Caco-2 (cell line): Measurements from ENCODE around the gene KCTD1. TPM values are rescaled to one million over a fixed set of nuclear protein-coding genes. Genes with fewer than 3 reads are reported as not detected.

Source experiments
- BruUV-seq: library from RNA; stranded (reverse); fragments of 400-500 nt; replicated peaks from 2 replicates; lab custom pipeline; 2021; lab: Mats Ljungman, UMichigan
- CTCF ChIA-PET: fragments of 300-600 bp; sonication (Branson Sonifier 250); formaldehyde crosslinking; loops from one replicate; lab custom pipeline; 2022; ENCODE audit warnings: antibody characterized with exemption; lab: Charles Lee
- POLR2A ChIA-PET: fragments of 300-600 bp; sonication (Branson Sonifier 250); formaldehyde crosslinking; loops from one replicate; lab custom pipeline; 2022; ENCODE audit warnings: antibody characterized with exemption; lab: Charles Lee
- DNase-seq, 2 experiments: peaks; one replicate each; pipeline versions ENCODE4 v3.0.0 to v3.0.0-alpha.2; 2020 to 2022
- H3K27me3 ChIP-seq: replicated peaks from 2 replicates; pipeline ENCODE4 v1.6.0; 2011; ENCODE audit warnings: low read length; ENCODE audit not compliant: control insufficient read depth, insufficient read depth
- H3K36me3 ChIP-seq: 2 replicates; pipeline ENCODE4 v1.5.1; 2011; ENCODE audit warnings: low read length; ENCODE audit not compliant: control insufficient read depth, insufficient read depth
- H3K4me1 ChIP-seq: fragments of 250-450 bp; sonication (Bioruptor Pico); 2 replicates; pipeline ENCODE4 v1.5.1; 2020; ENCODE audit warnings: mild to moderate bottlenecking
- H3K4me3 ChIP-seq: 2 replicates; pipeline ENCODE4 v1.5.1; 2011; ENCODE audit warnings: low read depth, mild to moderate bottlenecking, control low read depth, low read length
- H3K9me3 ChIP-seq: fragments of 250-450 bp; sonication (Bioruptor Pico); 2 replicates; pipeline ENCODE4 v1.5.1; 2020; ENCODE audit warnings: mild to moderate bottlenecking, moderate library complexity
- H3K27ac Mint-ChIP-seq: one replicate; pipeline ENCODE4 v1.8.0; 2022; ENCODE audit warnings: mixed read lengths; ENCODE audit not compliant: unreplicated experiment
- H3K27me3 Mint-ChIP-seq: one replicate; pipeline ENCODE4 v1.8.0; 2022; ENCODE audit warnings: mixed read lengths; ENCODE audit not compliant: insufficient read depth, unreplicated experiment
- H3K36me3 Mint-ChIP-seq: one replicate; pipeline ENCODE4 v1.8.0; 2022; ENCODE audit warnings: mild to moderate bottlenecking, mixed read lengths; ENCODE audit not compliant: insufficient read depth, unreplicated experiment
- H3K4me1 Mint-ChIP-seq: one replicate; pipeline ENCODE4 v1.8.0; 2022; ENCODE audit warnings: low read depth, mixed read lengths; ENCODE audit not compliant: unreplicated experiment
- H3K4me3 Mint-ChIP-seq: one replicate; pipeline ENCODE4 v1.8.0; 2022; ENCODE audit warnings: mild to moderate bottlenecking, moderate library complexity, mixed read lengths; ENCODE audit not compliant: unreplicated experiment
- H3K9me3 Mint-ChIP-seq: one replicate; pipeline ENCODE4 v1.8.0; 2022; ENCODE audit warnings: mixed read lengths; ENCODE audit not compliant: unreplicated experiment
- intact Hi-C: fragments of 100-400 bp; cut with micrococcal nuclease; formaldehyde crosslinking; loops from one replicate; pipeline ENCODE4 v1.10.0; 2022; ENCODE audit not compliant: unreplicated experiment
- total RNA-seq: library from RNA; stranded (reverse); gene quantifications from 2 replicates; pipeline ENCODE4 v1.2.3, GENCODE V29; 2022
- TF ChIP-seq, protein P1 (sequence below), 2 experiments: fragments of 200-600 bp in 1 of 2; IDR thresholded peaks; 1 replicate in 1 of 2; 2 replicates in 1 of 2; pipeline versions ENCODE4 v1.5.1 to v1.8.0; 2011 to 2022; ENCODE audit warnings: antibody characterized with exemption in 1 of 2, control low read depth in 1 of 2, inconsistent platforms in 1 of 2, low read depth in 1 of 2, low read length in 1 of 2, mild to moderate bottlenecking in 1 of 2, moderate library complexity in 1 of 2; ENCODE audit not compliant: insufficient read depth in 1 of 2, severe bottlenecking in 1 of 2, unreplicated experiment in 1 of 2

Gene KCTD1
- total RNA-seq, 1 experiment from 2014 or later = 5.7 TPM

DNA sequence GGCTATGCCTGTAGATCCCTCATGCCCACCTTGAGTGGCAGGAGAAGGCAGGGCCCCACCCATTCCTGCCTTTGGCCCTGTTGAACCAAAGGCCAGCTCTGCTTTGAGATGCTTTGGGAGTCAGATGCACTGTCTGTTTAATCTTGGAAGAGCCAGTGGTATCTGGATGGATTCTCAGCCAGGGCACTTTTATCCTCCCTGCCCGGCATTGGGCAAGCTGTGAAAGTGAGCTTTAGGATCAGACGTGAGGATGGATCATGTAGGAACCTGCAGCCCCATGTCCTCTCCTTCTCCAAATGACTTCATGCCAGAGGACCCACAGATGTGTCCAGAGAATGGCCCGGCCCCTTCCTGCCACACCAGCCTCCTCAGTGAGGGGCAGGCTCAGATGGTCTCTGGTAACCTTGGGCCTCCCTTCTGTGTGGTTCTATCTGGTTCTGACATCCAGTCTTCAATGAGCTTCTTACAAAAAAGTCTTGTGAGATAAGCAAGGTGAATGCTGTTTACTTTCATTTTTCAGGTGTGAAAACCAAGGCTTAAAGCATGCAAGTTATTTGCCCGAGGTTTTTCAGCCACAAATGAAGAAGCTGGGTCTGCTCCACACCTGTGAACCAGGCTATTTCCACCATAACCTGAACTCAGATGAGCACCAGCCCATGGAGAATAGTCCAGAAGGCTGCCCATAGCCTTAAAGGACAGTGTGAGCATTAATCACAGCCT is 123.8 kb downstream of the KCTD1 start:
- no TSS peak for BruUV-seq
- Mint-ChIP-seq H3K4me3 (no peak overlapping the region), H3K9me3 (no peaks in the 10 kb centered on the region), H3K4me1 (no peaks in the 10 kb centered on the region), H3K36me3 (no peaks in the 10 kb centered on the region), H3K27me3 (no peaks in the 10 kb centered on the region), H3K27ac (no peak overlapping the region)
- H3K36me3 ChIP-seq = no peaks in the 10 kb centered on the region
- H3K4me3 ChIP-seq = no peak overlapping the region
- ChIA-PET POLR2A (no interaction called here), CTCF (no interaction called here)
- no peaks in the 10 kb centered on the region for H3K27me3 ChIP-seq
- intact Hi-C loops = no loop called here
- no peaks in the 10 kb centered on the region for H3K4me1 ChIP-seq
- TF ChIP-seq, protein P1, sequence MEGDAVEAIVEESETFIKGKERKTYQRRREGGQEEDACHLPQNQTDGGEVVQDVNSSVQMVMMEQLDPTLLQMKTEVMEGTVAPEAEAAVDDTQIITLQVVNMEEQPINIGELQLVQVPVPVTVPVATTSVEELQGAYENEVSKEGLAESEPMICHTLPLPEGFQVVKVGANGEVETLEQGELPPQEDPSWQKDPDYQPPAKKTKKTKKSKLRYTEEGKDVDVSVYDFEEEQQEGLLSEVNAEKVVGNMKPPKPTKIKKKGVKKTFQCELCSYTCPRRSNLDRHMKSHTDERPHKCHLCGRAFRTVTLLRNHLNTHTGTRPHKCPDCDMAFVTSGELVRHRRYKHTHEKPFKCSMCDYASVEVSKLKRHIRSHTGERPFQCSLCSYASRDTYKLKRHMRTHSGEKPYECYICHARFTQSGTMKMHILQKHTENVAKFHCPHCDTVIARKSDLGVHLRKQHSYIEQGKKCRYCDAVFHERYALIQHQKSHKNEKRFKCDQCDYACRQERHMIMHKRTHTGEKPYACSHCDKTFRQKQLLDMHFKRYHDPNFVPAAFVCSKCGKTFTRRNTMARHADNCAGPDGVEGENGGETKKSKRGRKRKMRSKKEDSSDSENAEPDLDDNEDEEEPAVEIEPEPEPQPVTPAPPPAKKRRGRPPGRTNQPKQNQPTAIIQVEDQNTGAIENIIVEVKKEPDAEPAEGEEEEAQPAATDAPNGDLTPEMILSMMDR (IDR thresholded peaks at IDR 0.05; ENCODE audit: insufficient read depth in 1 of 2, low read depth in 1 of 2, low read length in 1 of 2, severe bottlenecking in 1 of 2, unreplicated experiment in 1 of 2) = no peak
- no peak for DNase-seq
- H3K9me3 ChIP-seq = no peaks in the 10 kb centered on the region

DNA sequence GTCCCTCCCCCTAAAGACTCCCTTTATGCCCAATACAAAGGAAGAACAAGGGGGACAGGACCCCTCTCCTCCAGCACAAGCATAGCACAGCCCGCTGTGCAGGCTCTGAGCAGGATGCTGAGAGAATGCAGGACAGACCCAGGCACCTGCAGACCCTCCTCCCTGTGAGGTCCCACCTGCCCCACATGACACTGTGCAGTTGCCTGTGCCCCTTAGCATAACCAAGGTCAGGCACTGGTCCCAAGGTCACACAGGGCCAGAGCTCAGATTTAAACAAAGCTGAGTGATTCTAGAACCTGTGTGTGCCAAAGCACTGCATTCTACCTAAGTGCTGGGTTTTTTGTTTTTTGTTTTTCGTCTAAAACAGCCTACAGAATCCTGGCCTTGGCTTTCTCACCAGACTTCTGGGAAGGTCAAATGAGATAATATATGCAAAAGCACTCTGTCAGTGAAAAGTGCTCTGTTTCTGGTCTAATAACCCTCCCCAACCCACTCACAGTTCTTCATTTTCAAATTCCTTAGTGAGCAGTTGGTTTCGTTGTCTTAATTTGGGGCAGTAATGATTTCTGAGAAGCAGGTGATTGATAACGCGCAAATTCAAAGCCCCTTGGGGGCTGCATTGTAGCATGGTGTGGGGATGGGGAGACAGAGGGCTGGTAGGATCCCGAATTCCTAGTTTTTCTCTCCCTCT is 125.7 kb downstream of the KCTD1 start:
- TF ChIP-seq, protein P1 (IDR thresholded peaks at IDR 0.05; ENCODE audit: insufficient read depth in 1 of 2, low read depth in 1 of 2, low read length in 1 of 2, severe bottlenecking in 1 of 2, unreplicated experiment in 1 of 2) = no peak
- Mint-ChIP-seq H3K4me3 (no peak overlapping the region), H3K27me3 (no peaks in the 10 kb centered on the region), H3K36me3 (no peaks in the 10 kb centered on the region), H3K9me3 (no peaks in the 10 kb centered on the region), H3K27ac (no peak overlapping the region), H3K4me1 (no peaks in the 10 kb centered on the region)
- no peak for DNase-seq
- H3K9me3 ChIP-seq = no peaks in the 10 kb centered on the region
- ChIA-PET POLR2A (no interaction called here), CTCF (no interaction called here)
- H3K27me3 ChIP-seq = no peaks in the 10 kb centered on the region
- H3K4me3 ChIP-seq = no peak overlapping the region
- H3K36me3 ChIP-seq = no peaks in the 10 kb centered on the region
- no peaks in the 10 kb centered on the region for H3K4me1 ChIP-seq
- BruUV-seq = no TSS peak
- intact Hi-C loops = no loop called here

DNA sequence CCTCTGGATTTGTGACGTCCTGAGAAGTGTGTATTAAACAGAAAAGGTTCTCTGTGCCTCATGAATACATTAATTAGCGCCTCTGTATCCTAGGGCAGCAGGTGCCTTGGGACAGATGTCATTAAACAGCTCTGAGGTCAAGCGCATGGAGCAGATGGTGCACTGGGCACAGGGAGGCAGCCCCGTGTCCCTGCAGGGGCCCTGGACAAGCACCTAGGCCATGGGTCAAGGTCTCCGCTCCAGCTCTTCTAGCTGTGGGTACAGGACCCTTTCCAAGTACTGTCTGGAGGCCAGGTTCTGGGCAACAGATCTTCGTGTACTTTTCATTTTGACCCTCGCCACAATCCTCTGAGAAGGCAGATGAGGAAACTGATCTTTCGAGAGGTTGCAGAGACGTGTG is 126.4 kb downstream of the KCTD1 start:
- no peaks in the 10 kb centered on the region for H3K4me1 ChIP-seq
- Mint-ChIP-seq H3K27me3 (no peaks in the 10 kb centered on the region), H3K9me3 (no peaks in the 10 kb centered on the region), H3K36me3 (no peaks in the 10 kb centered on the region), H3K27ac (no peak overlapping the region), H3K4me1 (no peaks in the 10 kb centered on the region), H3K4me3 (no peak overlapping the region)
- DNase-seq = no peak
- intact Hi-C loops = no loop called here
- H3K4me3 ChIP-seq = no peak overlapping the region
- H3K36me3 ChIP-seq = no peaks in the 10 kb centered on the region
- no peaks in the 10 kb centered on the region for H3K9me3 ChIP-seq
- no peaks in the 10 kb centered on the region for H3K27me3 ChIP-seq
- BruUV-seq = no TSS peak
- TF ChIP-seq, protein P1 (IDR thresholded peaks at IDR 0.05; ENCODE audit: insufficient read depth in 1 of 2, low read depth in 1 of 2, low read length in 1 of 2, severe bottlenecking in 1 of 2, unreplicated experiment in 1 of 2) = no peak
- ChIA-PET POLR2A (no interaction called here), CTCF (no interaction called here)
